HepG2 (cell line): Measurements from ENCODE around the gene DNM3. TPM values are rescaled to one million over a fixed set of nuclear protein-coding genes. Genes with fewer than 3 reads are reported as not detected.

ENCODE experiments used
- AKAP8 ChIP-seq: sonication (generic); formaldehyde crosslinking; IDR thresholded peaks from 2 replicates; pipeline ENCODE4 v1.5.1; 2020; ENCODE audit warnings: mild to moderate bottlenecking, missing genetic modification reagents
- KDM5A ChIP-seq: fragments of 200-600 bp; sonication (generic); IDR thresholded peaks from 2 replicates; pipeline ENCODE4 v1.7.0; 2018; ENCODE audit warnings: antibody characterized with exemption, mild to moderate bottlenecking, low read length, borderline replicate concordance
- MYC ChIP-seq: sonication (generic); formaldehyde crosslinking; IDR thresholded peaks from 2 replicates; pipeline ENCODE4 v1.9.0; 2021; ENCODE audit warnings: missing genetic modification reagents, borderline replicate concordance
- POLR2A ChIP-seq, 2 experiments: IDR thresholded peaks; 2 replicates each; pipeline ENCODE4 v1.6.1; 2011; ENCODE audit warnings: low read depth in 2 of 2, low read length in 2 of 2, mild to moderate bottlenecking in 1 of 2, moderate library complexity in 1 of 2; ENCODE audit not compliant: insufficient read depth in 1 of 2
- TRIM22 ChIP-seq: fragments of 450-650 bp; IDR thresholded peaks from 2 replicates; pipeline ENCODE4 v1.6.1; 2017
- ZNF280D ChIP-seq: sonication (generic); formaldehyde crosslinking; IDR thresholded peaks from 2 replicates; pipeline ENCODE4 v1.5.1; 2020; ENCODE audit warnings: mild to moderate bottlenecking, missing genetic modification reagents
- ZNF407 ChIP-seq: sonication (generic); formaldehyde crosslinking; IDR thresholded peaks from one replicate; pipeline ENCODE4 v1.5.1; 2020; ENCODE audit warnings: mild to moderate bottlenecking, missing genetic modification reagents; ENCODE audit errors: not compliant biosample characterization
- ZNF687 ChIP-seq: sonication (generic); formaldehyde crosslinking; IDR thresholded peaks from 2 replicates; pipeline ENCODE4 v1.5.1; 2020; ENCODE audit warnings: mild to moderate bottlenecking, missing genetic modification reagents, moderate library complexity
- ZNF850 ChIP-seq: sonication (generic); formaldehyde crosslinking; conservative IDR thresholded peaks from 2 replicates; pipeline ENCODE4 v1.9.0; 2021; ENCODE audit warnings: mild to moderate bottlenecking, missing genetic modification reagents
- polyA plus RNA-seq, 8 experiments: library from polyadenylated mRNA; depleted of rRNA in 3 of 8; stranded (reverse) in 7 of 8; unstranded in 1 of 8; fragments of >200 nt; fragmentation: Illumina TruSeq in 4 of 8; extraction: Trizol in 4 of 8; gene quantifications; 2 replicates each; pipeline versions ENCODE4 v1.2.1 to v1.2.3, GENCODE V29; 2011 to 2016; ENCODE audit warnings: low read depth in 4 of 8, missing spikeins in 1 of 8, mixed read lengths in 1 of 8; ENCODE audit not compliant: insufficient read depth in 1 of 8
- total RNA-seq, 5 experiments: library from RNA; depleted of rRNA; stranded (reverse); fragments of >200 nt; fragmentation: Illumina TruSeq; extraction: Trizol; gene quantifications; 2 replicates each; pipeline ENCODE4 v1.2.3, GENCODE V29; 2016; ENCODE audit warnings: low read depth in 1 of 5

The DNM3 gene
- total and polyA plus RNA-seq, 2 of the 13 experiments (the other 11 are each of a cell fraction or from before 2014, with no cell fraction given), result 0.05 TPM; not detected in 1

- peak; percentile 96 for TF ChIP-seq ZNF687 (CRISPR knock-in tag)
- TF ChIP-seq ZNF850 (CRISPR knock-in tag), result no peak
- TF ChIP-seq TRIM22, result no peak
- peak; percentile 58; the same call in 1 of the 2 replicates for TF ChIP-seq MYC
- TF ChIP-seq ZNF280D (CRISPR knock-in tag), result no peak
- TF ChIP-seq KDM5A, result no peak; the same call in 1 of the 2 replicates
- TF ChIP-seq AKAP8 (CRISPR knock-in tag), result no peak
- peak; percentile 59 for TF ChIP-seq ZNF407 (CRISPR knock-in tag)
- peak; percentile 65 to 68 for TF ChIP-seq POLR2A (IDR thresholded peaks at IDR 0.05; ENCODE audit: insufficient read depth in 1 of 2, low read depth in 2 of 2, low read length in 2 of 2)
Measured at GRCh38 chr1:172443666-172444453, 602.6 kb downstream of the DNM3 start, which contains the start of gene PIGC (continued).
